Measurements from ENCODE around the gene LPP.

LPP gene

DNA sequence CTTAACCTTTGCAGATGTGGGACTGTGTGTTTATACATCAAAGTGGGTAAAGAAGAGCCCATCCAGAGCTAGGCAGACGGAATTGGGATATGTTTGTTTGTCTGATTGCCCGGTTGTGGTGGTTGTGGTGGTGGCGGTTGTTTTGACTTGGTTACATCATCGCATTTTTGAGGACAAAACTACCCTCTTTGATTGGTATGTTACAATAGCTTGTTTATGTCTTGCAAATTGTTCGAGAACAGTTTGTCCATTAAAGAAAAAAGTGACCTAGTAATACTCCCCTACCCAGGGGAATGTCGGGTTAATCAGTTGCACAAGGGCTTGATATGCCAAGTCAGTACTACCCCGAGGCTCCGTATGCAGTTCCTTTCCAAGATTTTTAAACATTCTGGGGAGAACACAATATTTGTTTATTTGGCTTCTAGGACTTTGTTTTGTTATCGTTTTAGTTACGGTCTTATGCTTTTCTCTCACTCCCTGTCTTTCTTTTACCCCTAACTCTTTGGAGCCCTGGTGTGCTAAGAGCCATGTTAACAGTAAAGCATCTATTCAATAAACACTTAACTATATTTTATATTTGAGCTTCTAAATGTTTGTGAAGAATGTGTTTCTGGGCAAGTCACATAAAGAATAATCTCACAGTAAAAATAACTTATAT lies 315.4 kb downstream of the LPP start:
- DNase-seq (ENCODE audit: low spot score): no peak

DNA sequence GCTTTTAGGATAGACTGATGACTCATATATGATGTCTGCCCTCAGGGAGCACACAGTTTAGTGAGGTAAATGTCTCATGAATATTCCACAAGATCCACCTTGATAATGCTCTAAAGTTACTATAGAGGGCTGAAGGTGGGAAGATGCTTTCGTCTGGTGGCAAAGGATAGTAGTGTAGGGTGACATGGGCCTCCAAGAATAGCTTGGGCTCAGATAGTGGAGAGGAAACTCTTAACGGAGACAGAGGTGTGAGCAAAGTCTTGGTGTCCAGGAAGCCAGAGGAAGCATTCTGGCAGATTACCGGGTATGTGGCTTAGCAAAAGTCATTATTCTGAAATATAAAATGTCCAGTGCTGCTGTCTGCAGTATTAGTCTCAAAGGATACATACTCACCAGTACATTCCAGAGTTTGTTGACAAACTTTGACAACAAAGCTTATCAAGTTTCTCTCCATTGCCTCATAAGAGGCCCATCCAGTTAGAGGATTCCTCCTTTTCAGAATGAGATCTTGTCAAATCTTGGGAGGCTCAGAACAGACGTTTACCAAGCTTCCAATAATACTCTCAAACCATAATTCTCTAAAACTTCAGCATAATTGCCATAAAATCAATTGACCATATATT lies 316.7 kb downstream of the LPP start:
- no peak for DNase-seq (ENCODE audit: low spot score)

DNA sequence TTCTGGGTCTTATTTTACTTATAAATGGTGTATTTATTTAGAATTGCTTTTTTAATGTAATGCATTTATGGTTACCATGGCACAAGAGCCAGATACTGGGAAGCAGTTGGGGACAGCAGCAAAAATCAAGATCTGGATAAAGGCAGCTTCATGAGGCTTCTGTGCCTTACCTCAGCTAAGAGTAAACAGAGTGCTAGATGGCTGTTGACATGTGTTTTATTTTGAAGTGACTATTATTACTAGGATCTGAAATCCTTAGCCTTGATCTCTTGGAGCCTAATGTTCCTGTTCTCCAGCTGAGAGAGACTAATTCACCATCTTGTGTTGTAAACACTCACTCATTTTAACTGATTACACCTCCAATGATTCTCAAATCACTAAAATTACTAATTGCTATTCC lies 317.8 kb downstream of the LPP start:
- DNase-seq (ENCODE audit: low spot score): no peak

DNA sequence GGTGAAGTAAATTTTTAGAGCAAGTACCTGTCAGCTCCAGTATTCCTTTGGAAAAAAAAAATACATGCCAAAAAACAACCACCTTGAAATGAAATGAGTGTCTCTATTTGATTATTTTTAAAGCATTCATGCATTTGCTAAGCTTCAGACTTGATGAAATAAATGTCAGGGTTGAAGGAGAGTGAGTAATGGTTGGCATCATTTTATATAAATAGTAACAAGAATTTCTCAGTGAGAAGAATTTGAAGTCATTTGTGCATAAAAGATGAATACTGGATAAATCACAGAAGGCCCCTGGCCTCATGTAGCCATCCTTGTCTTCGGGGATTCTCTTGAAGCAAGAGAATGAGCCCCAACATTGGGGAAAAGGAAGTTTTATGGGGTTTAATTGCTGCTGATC lies 318.4 kb downstream of the LPP start:
- DNase-seq (ENCODE audit: low spot score): no peak

DNA sequence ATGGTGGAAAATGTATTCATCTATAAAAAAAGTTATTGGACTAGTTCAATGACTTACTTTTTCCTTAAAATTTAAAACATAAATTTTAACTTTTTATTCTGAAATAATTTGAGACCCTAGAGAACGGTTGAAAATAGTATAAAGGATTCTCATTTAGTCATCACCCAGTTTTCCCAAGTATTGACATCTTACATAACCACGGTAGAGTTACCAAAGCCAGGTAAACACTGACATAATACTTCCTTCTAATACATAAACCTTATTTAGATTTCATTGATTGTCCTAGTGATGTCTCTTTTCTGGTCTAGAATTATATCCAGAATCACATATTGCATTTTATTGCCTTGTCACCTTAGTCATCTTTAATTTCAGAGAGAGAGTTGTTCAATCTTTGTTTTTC lies 319.1 kb downstream of the LPP start:
- DNase-seq (ENCODE audit: low spot score): no peak

DNA sequence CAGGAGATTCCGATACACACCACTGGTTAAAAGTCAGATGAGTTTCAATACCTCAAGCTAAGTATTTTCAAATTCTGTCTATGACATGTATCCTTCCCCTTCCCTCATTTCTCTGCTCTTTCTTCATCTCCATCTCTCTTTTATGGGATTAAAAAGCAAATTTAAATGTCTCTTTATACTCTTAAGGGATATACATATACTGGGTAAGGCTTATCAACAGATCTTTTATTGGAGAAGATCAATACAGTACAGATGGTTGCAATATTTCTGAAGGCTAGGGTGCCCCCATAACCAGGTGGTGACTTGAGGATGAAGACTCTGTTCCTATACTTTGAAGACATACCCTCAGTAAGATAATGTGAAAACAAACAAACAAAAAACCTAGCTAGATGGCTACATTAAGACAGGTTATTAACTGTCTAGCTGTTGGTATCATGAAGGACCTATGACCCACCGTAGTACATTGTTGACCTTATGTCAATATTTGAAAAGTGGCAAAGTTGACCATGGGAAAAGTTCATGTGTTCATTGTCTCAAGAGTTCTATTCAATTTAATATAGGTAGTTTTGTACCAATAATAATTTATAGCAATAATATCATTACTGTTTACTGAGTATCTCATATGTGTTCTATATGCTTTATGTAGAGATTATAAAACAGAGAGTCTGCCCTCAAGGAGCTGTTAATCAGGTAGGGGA lies 319.8 kb downstream of the LPP start:
- DNase-seq (ENCODE audit: low spot score): no peak

DNA sequence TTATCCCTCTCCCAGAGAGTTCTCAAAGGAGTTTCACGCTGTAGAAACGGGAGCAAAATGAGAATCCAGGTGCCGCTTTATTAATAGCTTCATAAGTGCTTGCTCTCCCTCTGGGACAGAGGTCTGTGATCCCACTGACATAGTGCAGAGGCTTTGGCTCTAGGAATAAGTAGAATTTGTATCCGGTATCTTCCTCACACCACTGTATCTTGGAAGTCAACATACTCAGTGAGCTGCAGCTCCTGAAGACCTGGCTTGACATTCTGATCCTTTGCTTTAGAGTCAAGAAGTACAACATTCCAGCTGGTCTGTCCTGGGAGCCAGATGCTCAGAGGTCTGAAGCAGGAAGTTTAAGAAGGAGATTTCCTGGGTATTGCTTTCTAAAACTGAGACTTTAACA lies 323.0 kb downstream of the LPP start:
- DNase-seq (ENCODE audit: low spot score): no peak

DNA sequence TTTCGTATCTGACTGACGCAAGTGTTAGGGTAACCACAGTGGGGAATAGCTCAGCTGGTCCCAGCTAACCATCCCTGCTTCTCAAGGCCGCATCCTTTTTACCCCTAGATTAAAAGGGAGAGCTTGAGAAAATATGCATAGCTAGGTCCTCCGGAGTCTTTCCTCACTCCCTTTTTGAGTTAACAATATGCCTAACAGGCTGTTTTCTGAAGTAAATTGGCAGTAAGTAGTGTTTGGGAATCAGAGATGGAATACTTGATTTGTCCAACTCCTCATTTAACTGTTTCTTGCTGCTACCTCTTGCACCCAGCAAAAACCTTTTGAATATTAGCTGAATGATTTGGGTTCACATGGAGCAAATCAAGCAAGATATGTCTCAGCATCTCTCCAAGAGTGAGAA lies 326.1 kb downstream of the LPP start:
- DNase-seq (ENCODE audit: low spot score): no peak

DNA sequence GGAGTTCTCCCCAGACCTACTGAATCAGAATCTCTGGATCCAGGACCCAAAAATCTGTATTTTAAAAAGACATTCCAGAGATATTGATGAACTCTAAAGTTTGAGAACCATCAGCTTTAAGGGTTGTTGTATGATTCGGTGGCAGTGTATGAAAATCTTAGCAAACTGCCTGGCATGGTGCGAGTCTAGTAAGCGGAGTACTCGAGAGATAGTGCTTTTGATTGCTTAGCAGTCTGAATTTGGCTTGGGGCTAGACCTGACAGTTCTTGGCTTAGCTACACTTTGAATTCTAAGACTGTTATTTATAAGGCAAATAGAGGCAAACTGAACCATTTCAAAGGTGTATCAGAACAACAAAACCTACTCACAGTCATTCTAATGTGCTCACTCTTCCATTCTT lies 329.0 kb downstream of the LPP start:
- DNase-seq (ENCODE audit: low spot score): no peak

DNA sequence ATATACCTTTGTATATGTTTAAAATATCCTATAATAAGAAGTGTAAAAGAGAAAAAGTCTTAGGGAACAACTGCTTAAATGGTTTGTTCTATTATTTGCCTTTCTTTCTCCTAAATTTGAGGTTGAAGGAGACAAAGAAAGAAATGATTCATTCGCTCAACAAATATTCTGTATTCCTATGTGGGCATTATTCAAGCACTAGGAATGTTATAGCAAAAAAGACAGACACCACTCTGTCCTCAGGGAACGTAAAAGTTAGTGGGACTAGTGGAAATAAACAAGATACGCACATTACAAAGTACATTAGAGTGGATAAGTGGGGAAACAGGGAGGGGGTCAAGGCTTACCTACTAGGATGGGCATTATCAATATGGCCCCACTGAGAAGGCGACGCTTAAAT lies 332.2 kb downstream of the LPP start:
- DNase-seq (ENCODE audit: low spot score): no peak

DNA sequence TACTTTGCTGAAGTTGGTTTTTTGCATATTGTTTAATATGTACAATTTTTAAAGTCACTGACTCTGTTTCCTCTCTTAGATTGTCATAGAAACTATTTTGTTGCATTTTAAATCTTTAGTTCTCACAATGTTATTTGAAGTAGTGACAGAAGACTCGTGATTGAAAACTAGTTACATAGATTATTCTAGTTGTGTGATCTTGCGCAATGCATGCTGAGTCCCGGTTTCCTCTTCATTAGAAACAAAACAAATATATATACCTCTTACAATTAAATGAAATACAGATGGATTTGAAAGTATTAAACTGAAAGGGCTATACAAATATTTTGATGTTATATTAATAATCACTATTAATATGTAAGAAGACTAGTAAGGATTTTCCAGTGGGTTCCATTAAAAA lies 333.0 kb downstream of the LPP start:
- no peak for DNase-seq (ENCODE audit: low spot score)

DNA sequence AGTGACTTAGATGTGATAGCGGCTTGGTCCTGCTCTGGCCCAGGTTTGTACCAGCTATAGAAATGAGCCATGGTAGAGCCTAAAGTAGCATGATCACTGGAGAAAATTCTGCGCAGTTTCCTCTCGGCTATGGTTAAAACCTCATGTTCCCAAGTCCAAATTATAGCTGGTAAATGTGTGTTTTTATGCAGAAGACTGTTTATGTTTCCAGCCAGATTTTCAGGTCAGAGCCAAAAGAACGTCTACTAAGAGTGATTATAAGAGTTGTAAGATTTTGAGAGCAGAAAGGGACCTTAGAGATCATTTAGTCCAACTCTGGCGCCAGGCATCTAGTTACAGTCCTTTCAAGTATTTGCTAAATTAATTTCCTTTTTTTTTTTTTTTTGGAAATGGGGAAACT lies 333.7 kb downstream of the LPP start:
- DNase-seq (ENCODE audit: low spot score): no peak

DNA sequence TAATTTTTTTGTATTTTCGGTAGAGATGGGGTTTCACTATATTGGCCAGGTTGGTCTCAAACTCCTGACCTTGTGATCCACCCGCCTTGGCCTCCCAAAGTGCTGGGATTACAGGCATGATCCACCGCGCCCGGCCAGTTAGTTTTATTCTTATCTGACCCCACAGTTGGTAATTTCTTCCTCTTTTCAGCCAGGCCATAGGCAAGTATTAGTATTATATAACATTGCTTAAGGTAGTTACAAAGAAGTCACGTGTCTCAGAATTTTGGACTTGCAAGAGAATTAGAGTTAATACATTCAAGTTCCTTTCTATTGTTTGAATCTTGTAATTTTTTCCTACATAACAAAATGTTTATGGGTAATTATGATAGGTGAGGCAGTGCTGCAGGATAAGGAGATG lies 334.8 kb downstream of the LPP start:
- no peak for DNase-seq (ENCODE audit: low spot score)

DNA sequence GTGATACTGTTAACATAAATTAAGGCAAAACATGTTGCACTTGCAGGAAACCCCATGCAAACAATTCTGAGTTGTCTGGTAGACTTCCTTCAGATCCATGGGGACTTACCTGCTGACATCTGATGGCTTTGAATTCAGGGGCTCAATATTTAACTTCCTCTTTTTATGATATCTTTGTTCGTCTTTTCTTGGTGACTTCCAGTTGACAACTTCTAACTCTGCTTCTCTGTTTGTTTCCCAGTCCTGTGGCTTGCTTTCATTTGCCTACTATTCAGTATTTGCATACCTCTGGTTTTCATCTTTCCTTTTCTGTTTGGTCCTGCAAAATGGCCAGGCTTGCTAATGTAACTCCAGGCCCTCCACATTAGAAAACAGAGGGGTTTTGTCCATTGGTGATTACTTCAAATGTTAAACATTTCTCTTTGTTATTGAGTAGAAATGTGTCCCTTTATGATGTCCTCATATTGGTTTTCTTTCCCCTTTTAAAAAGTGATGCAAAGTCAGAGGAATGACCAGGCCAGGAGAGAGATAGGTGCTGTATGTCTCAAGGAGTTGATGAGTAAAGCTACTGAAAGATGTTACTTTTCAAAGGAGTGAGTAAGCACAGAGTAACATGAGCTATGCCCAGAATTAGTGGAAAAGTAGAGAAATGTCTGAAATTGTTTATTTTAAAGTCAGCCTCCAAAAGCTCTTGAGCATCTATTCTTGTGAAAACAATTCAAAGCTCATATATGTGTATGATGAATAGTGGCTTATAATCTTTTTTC lies 335.9 kb downstream of the LPP start:
- DNase-seq (ENCODE audit: low spot score): no peak

DNA sequence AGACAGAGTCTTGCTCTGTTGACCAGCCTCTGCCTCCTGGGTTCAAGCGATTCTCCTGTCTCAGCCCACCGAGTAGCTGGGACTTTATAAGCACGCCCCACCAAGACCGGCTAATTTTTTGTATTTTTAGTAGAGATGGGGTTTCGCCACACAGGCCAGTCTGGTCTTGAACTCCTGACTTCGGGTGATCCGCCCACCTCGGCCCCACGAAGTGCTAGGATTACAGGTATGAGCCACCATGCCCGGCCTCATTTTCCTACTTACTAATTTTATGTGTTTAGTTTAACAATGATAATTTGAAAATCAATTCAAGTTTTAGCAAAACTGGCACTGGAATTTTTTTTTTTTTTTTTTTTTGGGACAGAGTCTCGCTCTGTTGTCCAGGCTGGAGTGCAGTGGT lies 336.5 kb downstream of the LPP start:
- no peak for DNase-seq (ENCODE audit: low spot score)

DNA sequence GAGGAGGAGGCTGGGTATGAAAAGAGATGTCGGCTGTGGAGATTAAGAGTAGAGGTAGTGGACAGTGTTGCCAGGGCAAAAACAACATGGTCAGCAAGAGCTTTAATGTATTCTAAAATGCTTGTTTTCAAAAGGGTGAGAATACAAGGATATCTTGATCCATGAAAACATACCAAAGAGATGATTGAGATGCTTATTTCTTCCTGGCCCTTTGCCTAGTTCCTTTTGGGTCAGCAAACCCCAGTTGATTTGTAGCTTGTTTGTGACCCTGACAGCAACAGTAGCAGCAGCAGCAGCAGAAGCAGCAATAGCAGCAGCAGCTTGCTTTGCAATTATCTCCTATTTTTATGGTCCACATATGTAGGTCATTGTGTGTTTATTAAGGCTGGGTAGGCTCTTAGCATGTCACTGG lies 337.3 kb downstream of the LPP start:
- DNase-seq (ENCODE audit: low spot score): peak; percentile 50

DNA sequence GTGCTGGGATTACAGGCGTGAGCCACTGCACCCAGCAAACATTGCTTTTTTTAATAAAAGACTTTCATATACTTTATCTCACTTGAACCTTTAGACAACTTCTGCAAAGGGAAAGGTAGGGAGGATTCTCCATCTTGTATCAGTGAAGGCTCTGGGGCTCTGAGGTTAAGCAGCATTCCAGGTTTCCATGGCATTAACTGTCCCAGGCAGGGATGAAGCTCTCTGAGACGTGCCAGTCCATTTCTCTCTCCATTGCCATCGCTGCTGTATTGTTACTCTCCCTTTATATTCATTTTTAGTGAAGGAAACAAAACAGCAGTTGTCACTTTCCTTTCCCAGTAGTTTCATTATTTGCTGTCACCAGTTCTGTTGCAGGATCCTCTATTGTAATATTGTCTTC lies 342.4 kb downstream of the LPP start:
- no peak for DNase-seq (ENCODE audit: low spot score)

DNA sequence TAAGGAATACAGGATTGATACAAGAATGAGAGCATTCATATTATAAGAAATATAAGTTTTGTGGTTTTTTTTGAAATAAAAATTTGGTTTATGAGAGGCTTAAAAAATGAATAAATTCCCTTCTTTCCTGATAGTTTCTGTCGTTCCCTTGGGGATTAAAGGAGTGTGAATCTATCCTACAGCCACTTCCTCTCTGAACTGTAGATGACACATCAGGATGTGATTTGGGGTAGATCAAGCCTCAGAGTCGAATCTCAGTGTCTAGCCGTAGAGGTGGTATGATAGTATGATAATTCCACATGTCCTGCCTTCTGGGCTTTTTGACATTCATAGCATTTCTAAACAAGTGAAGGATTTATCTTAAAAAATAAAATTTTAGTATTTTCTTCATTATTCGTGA lies 343.1 kb downstream of the LPP start:
- no peak for DNase-seq (ENCODE audit: low spot score)

DNA sequence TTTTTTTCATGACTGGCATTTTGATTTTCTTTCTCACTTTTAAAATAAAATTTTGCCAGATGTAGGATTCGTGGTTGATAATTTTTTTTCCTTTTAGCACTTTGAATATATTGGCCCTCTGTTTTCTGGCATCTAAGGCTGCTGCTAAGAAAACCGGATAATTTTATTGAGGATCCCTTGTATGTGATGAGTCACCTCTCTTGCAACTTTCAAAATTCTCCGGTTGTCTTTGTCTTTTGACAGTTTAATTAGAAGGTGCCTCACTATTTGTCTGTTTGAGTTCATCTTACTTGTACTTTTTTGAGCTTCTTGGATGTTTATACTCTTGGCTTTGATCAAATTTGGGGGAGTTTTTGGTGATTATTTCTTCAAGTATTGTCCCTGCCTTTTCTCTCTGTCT lies 349.7 kb downstream of the LPP start:
- no peak for DNase-seq (ENCODE audit: low spot score)

DNA sequence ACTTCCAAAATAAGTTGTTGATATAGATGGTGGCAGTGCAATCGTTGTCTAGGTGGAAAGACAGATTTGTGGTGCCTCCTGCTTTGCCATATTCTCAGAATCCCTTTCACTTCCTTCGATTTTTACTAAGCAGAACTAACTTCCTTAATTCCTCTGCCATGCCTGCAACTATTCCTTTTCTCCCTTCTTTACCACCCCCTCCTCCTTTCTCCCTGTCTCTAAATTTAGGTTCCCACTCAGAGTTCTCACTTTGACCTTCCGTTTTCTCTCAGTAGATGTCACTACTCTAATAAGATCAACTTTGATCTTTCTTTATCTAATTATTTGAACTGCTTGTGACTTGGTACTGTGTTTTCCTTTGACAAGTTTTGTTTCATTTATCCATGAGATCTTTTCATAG lies 351.2 kb downstream of the LPP start:
- DNase-seq (ENCODE audit: low spot score): no peak

DNA sequence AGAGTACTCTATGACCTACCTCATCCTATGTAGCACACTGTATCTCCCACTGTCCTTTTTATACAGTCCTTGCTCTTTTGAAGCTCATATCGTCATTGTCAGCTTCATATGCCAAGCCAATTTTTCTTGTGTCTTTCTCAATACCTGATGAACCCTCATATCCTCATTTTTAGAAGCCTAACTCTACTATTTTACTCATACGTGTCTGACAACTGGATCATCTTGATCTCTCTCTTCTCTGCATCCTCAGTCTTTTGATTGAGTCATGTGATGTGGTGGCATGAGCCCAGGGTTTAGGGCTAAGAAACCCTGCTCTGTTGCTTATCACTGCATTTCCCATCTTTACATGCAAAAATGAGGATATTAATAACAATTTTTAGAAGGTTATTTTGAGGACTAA lies 352.0 kb downstream of the LPP start:
- no peak for DNase-seq (ENCODE audit: low spot score)

DNA sequence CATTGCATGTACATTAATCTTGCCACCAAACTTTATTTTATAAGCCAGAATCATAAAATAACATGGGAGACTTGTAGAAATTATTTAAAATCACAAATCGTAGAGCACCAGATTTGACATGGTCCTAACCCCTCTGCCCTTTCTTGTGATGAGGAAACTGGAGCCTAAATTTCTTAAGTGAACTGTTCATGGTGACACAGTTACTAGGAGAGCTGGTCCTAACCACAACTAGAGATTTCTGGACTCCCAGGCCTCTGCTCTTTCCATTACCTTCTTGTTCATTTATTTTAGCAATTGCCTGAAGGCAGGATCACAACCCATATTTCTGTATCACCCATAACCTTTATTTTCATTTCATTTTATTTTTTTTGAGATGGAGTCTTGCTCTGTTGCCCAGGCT lies 352.5 kb downstream of the LPP start:
- no peak for DNase-seq (ENCODE audit: low spot score)
